Diencephalon (tissue), 1 donor: ENCODE results near the gene WFDC11. TPM values are rescaled to one million over a fixed set of nuclear protein-coding genes. Genes with fewer than 3 reads are reported as not detected.

Experiments
- small RNA-seq: library from RNA; depleted of rRNA; stranded (forward); fragments of <200 nt; gene quantifications from one replicate; pipeline ENCODE3, GENCODE V24; 2014
- total RNA-seq: library from RNA; depleted of rRNA; stranded (reverse); fragments of >200 nt; gene quantifications from one replicate; pipeline ENCODE4 v1.2.3, GENCODE V29; 2014

WFDC11 gene
- total RNA-seq: not detected

GRCh38 chr20:45670139-45670538, at the start of gene WFDC11:
Gene WFDC11 (minus strand): TSS chr20:45670239. CDS start chr20:45650600, 19,639 bp downstream.

DNA sequence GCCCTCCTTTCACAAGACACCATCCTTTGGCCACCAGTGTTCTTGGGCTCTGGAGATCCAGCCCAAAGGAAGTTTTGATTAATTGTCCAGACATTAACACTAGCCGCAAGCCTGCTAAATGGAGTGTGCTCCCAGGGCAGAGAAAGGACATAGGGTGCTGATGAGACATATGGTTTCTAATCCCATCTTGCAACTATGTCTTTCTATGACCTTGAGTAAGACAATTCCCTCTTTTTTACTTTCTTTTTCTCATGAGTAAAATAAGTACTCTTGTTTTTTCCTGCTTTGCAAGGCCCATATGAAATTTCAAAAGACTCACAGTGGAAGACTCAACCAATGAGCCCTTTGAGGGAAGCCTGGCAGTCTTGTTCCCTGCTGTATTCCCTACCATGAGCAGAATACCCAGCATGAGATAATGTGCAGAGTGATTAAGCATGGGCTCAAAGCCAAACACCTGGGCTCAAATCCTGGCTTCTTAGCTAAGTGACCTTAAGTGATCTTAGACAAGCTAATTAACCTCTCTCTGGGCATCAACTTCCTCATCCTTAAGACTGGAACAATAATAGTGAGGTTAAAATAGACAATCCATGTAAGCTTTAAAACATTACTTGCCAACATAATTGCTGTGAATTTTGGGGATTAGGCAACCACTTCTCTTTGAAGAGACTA, 35.1 kb upstream of the WFDC11 start, which contains the start of gene WFDC10B:
TSS of gene WFDC10B (minus strand) at position 51 of the 669 bp plus-strand sequence. CDS start 19,027 bp downstream, outside the sequence.

GRCh38 chr20:45701873-45702272, 31.8 kb upstream of the WFDC11 start, which contains the start of gene WFDC13:
Gene WFDC13 (plus strand): TSS chr20:45702038. CDS start chr20:45702124, 86 bp downstream.

GRCh38 chr20:45631184-45631583, 38.9 kb downstream of the WFDC11 start, which contains the start of gene WFDC9:
Gene WFDC9 (minus strand): TSS chr20:45631284. CDS start chr20:45610181, 21,103 bp downstream.

DNA sequence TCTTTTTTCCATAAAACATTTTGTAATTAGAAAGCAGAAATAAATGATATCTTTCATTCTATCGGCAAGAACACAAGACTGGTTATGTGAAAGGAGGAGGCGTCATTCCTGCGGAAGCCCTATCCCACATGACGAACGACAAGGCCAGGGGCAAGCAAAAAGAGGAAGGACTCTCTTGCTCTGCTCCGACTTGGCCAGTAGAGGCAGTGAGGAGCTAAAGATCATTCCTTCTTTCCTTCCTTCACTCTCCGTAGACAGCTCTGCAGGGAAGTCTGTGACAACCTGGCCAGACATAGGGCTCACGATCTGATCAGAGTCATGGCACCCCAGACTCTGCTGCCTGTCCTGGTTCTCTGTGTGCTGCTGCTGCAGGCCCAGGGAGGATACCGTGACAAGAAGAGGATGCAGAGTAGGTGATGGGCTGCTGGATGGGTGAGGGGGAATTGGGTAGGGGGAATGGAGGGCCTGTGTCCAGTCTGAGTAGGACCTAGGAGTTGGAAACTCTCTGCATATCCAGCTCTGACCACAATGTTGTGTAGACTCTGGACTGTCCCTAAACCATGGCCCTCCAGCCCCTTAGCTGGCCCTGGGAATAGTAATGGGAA, 40.4 kb downstream of the WFDC11 start, which contains the start of gene WFDC10A:
TSS of gene WFDC10A (plus strand) at position 244 of the 605 bp plus-strand sequence. CDS start at position 319, 75 bp downstream.

Small RNA genes lying within 50 kb of the gene (small RNA-seq; reads per million reads assigned to genes)
- gene MIR3617: 0.10 reads per million

Other genes starting within 250 kb of the WFDC11 start
- gene WFDC2, start 200.5 kb downstream of the WFDC11 start, total RNA-seq: 9.0 TPM
- gene SPINT3, start 154.6 kb downstream of the WFDC11 start, total RNA-seq: not detected
- gene WFDC6, start 130.8 kb downstream of the WFDC11 start, total RNA-seq: not detected
- not detected for gene EPPIN, start 122.8 kb downstream of the WFDC11 start, total RNA-seq
- not detected for gene WFDC8, start 91.0 kb downstream of the WFDC11 start, total RNA-seq
- gene WFDC10A, start 40.5 kb downstream of the WFDC11 start, total RNA-seq: not detected
- not detected for gene WFDC9, start 39.0 kb downstream of the WFDC11 start, total RNA-seq
- not detected for gene WFDC13, start 31.8 kb upstream of the WFDC11 start, total RNA-seq
- not detected for gene WFDC10B, start 34.8 kb upstream of the WFDC11 start, total RNA-seq
- gene SPINT4, start 52.1 kb upstream of the WFDC11 start, total RNA-seq: not detected
- 0.69 TPM for gene WFDC3, start 121.6 kb upstream of the WFDC11 start, total RNA-seq
- gene DNTTIP1, start 121.7 kb upstream of the WFDC11 start, total RNA-seq: 12.5 TPM
- 7.6 TPM for gene UBE2C, start 142.4 kb upstream of the WFDC11 start, total RNA-seq
- not detected for gene TNNC2, start 157.1 kb upstream of the WFDC11 start, total RNA-seq
- 21.0 TPM for gene SNX21, start 163.6 kb upstream of the WFDC11 start, total RNA-seq
- gene ACOT8, start 187.2 kb upstream of the WFDC11 start, total RNA-seq: 40.4 TPM
- 13.8 TPM for gene ZSWIM3, start 187.4 kb upstream of the WFDC11 start, total RNA-seq
- gene ZSWIM1, start 211.0 kb upstream of the WFDC11 start, total RNA-seq: 6.7 TPM
- 1.6 TPM for gene SPATA25, start 217.4 kb upstream of the WFDC11 start, total RNA-seq
- 4.6 TPM for gene NEURL2, start 221.0 kb upstream of the WFDC11 start, total RNA-seq
- gene CTSA, start 221.1 kb upstream of the WFDC11 start, total RNA-seq: 28.4 TPM
- 49.8 TPM for gene PLTP, start 241.9 kb upstream of the WFDC11 start, total RNA-seq